Keratinocyte (primary cell): Measurements from ENCODE around the gene KLK7. TPM values are rescaled to one million over a fixed set of nuclear protein-coding genes. Genes with fewer than 3 reads are reported as not detected.

Experiments used
- DNase-seq: peaks from one replicate; pipeline ENCODE4 v3.0.0-alpha.2; 2011; ENCODE audit warnings: low read depth, missing footprints, low spot score
- FAIRE-seq: peaks from 2 replicates; lab custom pipeline; 2011; peaks lifted over from hg19 to GRCh38; lab: Jason Lieb, UNC
- H2AFZ ChIP-seq: 2 replicates; pipeline ENCODE4 v1.6.0; 2012; ENCODE audit warnings: low read length, control low read depth, inconsistent platforms; ENCODE audit not compliant: control insufficient read depth
- H3K27ac ChIP-seq: 2 replicates; pipeline ENCODE4 v1.5.1; 2011; ENCODE audit warnings: low read length; ENCODE audit not compliant: control insufficient read depth, insufficient read depth
- H3K27me3 ChIP-seq: 3 replicates; pipeline ENCODE4 v1.6.0; 2011; ENCODE audit warnings: low read length; ENCODE audit not compliant: control insufficient read depth, insufficient read depth; ENCODE audit errors: extremely low read depth
- H3K36me3 ChIP-seq, 2 experiments: 2 replicates in 1 of 2; 3 replicates in 1 of 2; pipeline ENCODE4 v1.5.1; 2011; ENCODE audit warnings: low read length in 2 of 2, mild to moderate bottlenecking in 1 of 2; ENCODE audit not compliant: control insufficient read depth in 2 of 2, insufficient read depth in 2 of 2; ENCODE audit errors: extremely low read depth in 1 of 2
- H3K4me1 ChIP-seq: 3 replicates; pipeline ENCODE4 v1.5.1; 2011; ENCODE audit warnings: low read length; ENCODE audit not compliant: control insufficient read depth, insufficient read depth; ENCODE audit errors: extremely low read depth
- H3K4me2 ChIP-seq: 3 replicates; pipeline ENCODE4 v1.6.0; 2011; ENCODE audit warnings: low read depth, low read length; ENCODE audit not compliant: control insufficient read depth, insufficient read depth; ENCODE audit errors: extremely low read depth
- H3K4me3 ChIP-seq, 3 experiments: fragments of 200-600 bp in 1 of 3; sonication (generic) in 1 of 3; 2 replicates in 2 of 3; 3 replicates in 1 of 3; pipeline ENCODE4 v1.5.1; 2011 to 2016; ENCODE audit warnings: low read length in 3 of 3, mild to moderate bottlenecking in 3 of 3, control low read depth in 2 of 3, inconsistent platforms in 1 of 3, low read depth in 1 of 3, mixed read lengths in 1 of 3, mixed run types in 1 of 3, moderate library complexity in 1 of 3; ENCODE audit not compliant: control insufficient read depth in 2 of 3, insufficient read depth in 2 of 3; ENCODE audit errors: extremely low read depth in 1 of 3
- H3K79me2 ChIP-seq: 2 replicates; pipeline ENCODE4 v1.6.0; 2012; ENCODE audit warnings: low read length; ENCODE audit not compliant: control insufficient read depth, insufficient read depth
- H3K9ac ChIP-seq: 3 replicates; pipeline ENCODE4 v1.6.0; 2011; ENCODE audit warnings: low read length; ENCODE audit not compliant: control insufficient read depth, insufficient read depth; ENCODE audit errors: extremely low read depth
- H3K9me1 ChIP-seq: 3 replicates; pipeline ENCODE4 v1.6.0; 2011; ENCODE audit warnings: low read length; ENCODE audit not compliant: control insufficient read depth, insufficient read depth; ENCODE audit errors: extremely low read depth
- H3K9me3 ChIP-seq: 2 replicates; pipeline ENCODE4 v1.5.1; 2012; ENCODE audit warnings: low read depth, low read length; ENCODE audit not compliant: control insufficient read depth
- H4K20me1 ChIP-seq: 3 replicates; pipeline ENCODE4 v1.6.0; 2011; ENCODE audit warnings: low read length; ENCODE audit not compliant: control insufficient read depth, insufficient read depth; ENCODE audit errors: extremely low read depth
- CTCF ChIP-seq, 3 experiments: IDR thresholded peaks in 1 of 3; conservative IDR thresholded peaks in 1 of 3; optimal IDR thresholded peaks in 1 of 3; 2 replicates in 2 of 3; 3 replicates in 1 of 3; pipeline versions ENCODE3 to v1.5.1; 2011; ENCODE audit warnings: low read length in 3 of 3, mild to moderate bottlenecking in 3 of 3, moderate library complexity in 2 of 3, control low read depth in 1 of 3, inconsistent platforms in 1 of 3; ENCODE audit not compliant: insufficient read depth in 2 of 3; ENCODE audit errors: extremely low read depth in 1 of 3
- EZH2 ChIP-seq: IDR thresholded peaks from one replicate; pipeline ENCODE4 v1.6.1; 2012; ENCODE audit warnings: inconsistent platforms, mild to moderate bottlenecking, low read length, moderate library complexity
- dilution Hi-C: fragments of 300-500 bp; cut with MboI; formaldehyde crosslinking; loops from one replicate; pipeline ENCODE4 v1.7.0; 2020; ENCODE audit warnings: low sequenced_read_pairs; ENCODE audit not compliant: extremely low pct_ligation_motif_present
- polyA plus RNA-seq, 5 experiments: library from polyadenylated mRNA; depleted of rRNA in 3 of 5; stranded (reverse) in 3 of 5; stranded (forward) in 1 of 5; unstranded in 1 of 5; fragments of >200 nt; gene quantifications; 1 replicate in 1 of 5; 2 replicates in 3 of 5; 3 replicates in 1 of 5; pipeline versions ENCODE4 v1.2.1 to v1.2.3, GENCODE V29; 2011 to 2012; ENCODE audit warnings: missing spikeins in 2 of 5, low read depth in 1 of 5, low replicate concordance in 1 of 5

The KLK7 gene
- polyA plus RNA-seq, 1 donor (not counting 4 experiments of a cell fraction or from before 2014, with no cell fraction given) = 29.2 TPM

GRCh38 chr19:51024924-51025323 is 41.2 kb upstream of the KLK7 start:
- Histone ChIP-seq H2AFZ (no peak overlapping the region), H3K79me2 (no peaks in the 10 kb centered on the region), H3K4me3 (no peak overlapping the region), H3K9me1 (no peaks in the 10 kb centered on the region), H3K27me3 (peaks cover 11% of the 10 kb centered on the region), H3K9me3 (no peaks in the 10 kb centered on the region), H3K36me3 (peaks cover 0 to 5% of the 10 kb centered on the region in 2 experiments), H4K20me1 (no peaks in the 10 kb centered on the region), H3K27ac (no peak overlapping the region), H3K9ac (no peak overlapping the region), H3K4me1 (peaks cover 22% of the 10 kb centered on the region), H3K4me2 (no peak overlapping the region)
- dilution Hi-C loops = no loop called here
- TF ChIP-seq EZH2 (no peak), CTCF (optimal IDR thresholded peaks at IDR 0.05 in 1 of 3, IDR thresholded peaks at IDR 0.05 in 1 of 3, conservative IDR thresholded peaks at IDR 0.05 in 1 of 3; ENCODE audit: extremely low read depth in 1 of 3, insufficient read depth in 2 of 3, low read length in 3 of 3) (no peak)
- no peak for FAIRE-seq
- DNase-seq = no peak

GRCh38 chr19:51023946-51024345 is 40.2 kb upstream of the KLK7 start:
- FAIRE-seq (no peak), DNase-seq (no peak)
- Histone ChIP-seq H2AFZ (no peak overlapping the region), H3K4me1 (peaks cover 30% of the 10 kb centered on the region), H3K27ac (no peak overlapping the region), H3K36me3 (peaks cover 0 to 5% of the 10 kb centered on the region in 2 experiments), H3K9me1 (no peaks in the 10 kb centered on the region), H3K79me2 (no peaks in the 10 kb centered on the region), H3K4me3 (no peak overlapping the region), H3K4me2 (no peak overlapping the region), H4K20me1 (no peaks in the 10 kb centered on the region), H3K27me3 (peaks cover 11% of the 10 kb centered on the region), H3K9me3 (no peaks in the 10 kb centered on the region), H3K9ac (no peak overlapping the region)
- TF ChIP-seq EZH2 (no peak), CTCF (optimal IDR thresholded peaks at IDR 0.05 in 1 of 3, IDR thresholded peaks at IDR 0.05 in 1 of 3, conservative IDR thresholded peaks at IDR 0.05 in 1 of 3; ENCODE audit: extremely low read depth in 1 of 3, insufficient read depth in 2 of 3, low read length in 3 of 3) (no peak)
- dilution Hi-C loops = no loop called here
